Fibroblast of pulmonary artery (primary cell): ENCODE results near the gene GFM1.

Experiments used
- DNase-seq: peaks from one replicate; pipeline ENCODE4 v3.0.0-alpha.2; 2010; ENCODE audit warnings: low read depth
- H3K4me3 ChIP-seq: replicated peaks from 2 replicates; pipeline ENCODE4 v1.5.1; 2011; ENCODE audit warnings: low read depth, mild to moderate bottlenecking, control low read depth, low read length, moderate library complexity
- TF ChIP-seq, protein P1 (sequence below): IDR thresholded peaks from 2 replicates; pipeline ENCODE4 v1.5.1; 2011; ENCODE audit warnings: mild to moderate bottlenecking, control low read depth, low read length, inconsistent platforms; ENCODE audit errors: missing control alignments

Gene GFM1

DNA sequence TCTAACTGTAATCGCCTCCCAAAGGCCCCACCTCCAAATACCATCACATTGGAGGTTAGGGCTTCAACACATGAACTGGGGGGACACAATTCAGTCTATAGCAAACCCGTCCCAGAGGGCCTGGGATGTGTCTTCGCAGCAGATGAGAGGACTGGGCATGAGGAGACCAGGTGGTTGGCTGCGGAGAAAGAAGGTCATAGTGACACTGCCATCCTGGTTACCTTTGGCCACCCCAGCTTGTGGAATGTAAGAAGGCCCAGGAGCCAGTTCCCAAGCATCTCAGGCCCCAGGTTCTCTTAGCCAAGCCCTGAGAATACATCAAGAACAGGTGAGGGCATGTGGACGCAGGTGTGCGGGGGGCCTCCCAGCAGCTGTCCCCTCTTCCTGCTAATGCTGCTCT lies 94.3 kb downstream of the GFM1 start:
- TF ChIP-seq, protein P1, sequence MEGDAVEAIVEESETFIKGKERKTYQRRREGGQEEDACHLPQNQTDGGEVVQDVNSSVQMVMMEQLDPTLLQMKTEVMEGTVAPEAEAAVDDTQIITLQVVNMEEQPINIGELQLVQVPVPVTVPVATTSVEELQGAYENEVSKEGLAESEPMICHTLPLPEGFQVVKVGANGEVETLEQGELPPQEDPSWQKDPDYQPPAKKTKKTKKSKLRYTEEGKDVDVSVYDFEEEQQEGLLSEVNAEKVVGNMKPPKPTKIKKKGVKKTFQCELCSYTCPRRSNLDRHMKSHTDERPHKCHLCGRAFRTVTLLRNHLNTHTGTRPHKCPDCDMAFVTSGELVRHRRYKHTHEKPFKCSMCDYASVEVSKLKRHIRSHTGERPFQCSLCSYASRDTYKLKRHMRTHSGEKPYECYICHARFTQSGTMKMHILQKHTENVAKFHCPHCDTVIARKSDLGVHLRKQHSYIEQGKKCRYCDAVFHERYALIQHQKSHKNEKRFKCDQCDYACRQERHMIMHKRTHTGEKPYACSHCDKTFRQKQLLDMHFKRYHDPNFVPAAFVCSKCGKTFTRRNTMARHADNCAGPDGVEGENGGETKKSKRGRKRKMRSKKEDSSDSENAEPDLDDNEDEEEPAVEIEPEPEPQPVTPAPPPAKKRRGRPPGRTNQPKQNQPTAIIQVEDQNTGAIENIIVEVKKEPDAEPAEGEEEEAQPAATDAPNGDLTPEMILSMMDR = no peak
- no peak for DNase-seq
- H3K4me3 ChIP-seq = no peak overlapping the region

DNA sequence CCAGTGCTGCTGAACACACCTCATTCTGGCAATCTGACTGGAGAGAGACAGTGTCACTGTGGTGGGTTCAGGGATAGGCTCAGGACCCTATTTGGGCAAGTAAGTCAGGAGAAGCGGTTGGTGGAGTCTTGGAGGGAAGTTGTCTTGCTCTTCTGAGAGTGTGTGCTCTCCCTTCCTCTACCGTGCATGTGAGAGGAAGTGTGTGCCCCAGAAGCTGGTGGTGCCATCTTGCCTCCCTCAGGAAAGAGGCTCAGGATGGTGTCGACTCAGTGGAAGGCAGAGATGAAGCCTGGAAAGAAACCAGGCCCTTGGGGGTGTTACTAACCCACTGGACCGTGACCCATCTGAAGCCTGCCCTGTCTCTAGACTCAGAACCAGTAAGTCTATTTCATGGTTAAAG lies 94.8 kb downstream of the GFM1 start:
- no peak for DNase-seq
- TF ChIP-seq, protein P1 = no peak
- no peak overlapping the region for H3K4me3 ChIP-seq

DNA sequence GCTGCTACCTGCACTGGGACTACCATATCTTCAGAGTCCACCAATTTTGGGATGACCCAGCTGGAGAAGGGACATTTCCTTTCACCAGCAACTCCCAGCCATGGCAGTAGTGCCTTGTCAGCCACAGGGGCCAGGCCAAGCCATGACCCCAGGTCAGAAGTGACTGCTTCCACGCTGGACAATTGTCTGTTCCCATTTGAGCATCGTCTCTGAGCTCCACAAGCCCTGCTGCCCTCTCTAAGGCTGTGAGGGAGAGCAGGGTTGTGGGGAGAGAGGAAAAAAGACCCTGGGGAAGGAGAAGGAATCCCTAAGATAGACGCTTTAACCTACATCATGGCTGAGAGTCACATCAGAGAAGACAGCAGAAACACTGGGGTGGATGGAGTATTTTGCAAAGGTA lies 95.3 kb downstream of the GFM1 start:
- DNase-seq = no peak
- TF ChIP-seq, protein P1 = no peak
- no peak overlapping the region for H3K4me3 ChIP-seq
